Measurements from ENCODE around the gene OPA1. TPM values are rescaled to one million over a fixed set of nuclear protein-coding genes. Genes with fewer than 3 reads are reported as not detected.

OPA1 gene
- total and polyA plus RNA-seq, 4 donors: 13.2 to 54.5 (median 33.4) TPM

DNA sequence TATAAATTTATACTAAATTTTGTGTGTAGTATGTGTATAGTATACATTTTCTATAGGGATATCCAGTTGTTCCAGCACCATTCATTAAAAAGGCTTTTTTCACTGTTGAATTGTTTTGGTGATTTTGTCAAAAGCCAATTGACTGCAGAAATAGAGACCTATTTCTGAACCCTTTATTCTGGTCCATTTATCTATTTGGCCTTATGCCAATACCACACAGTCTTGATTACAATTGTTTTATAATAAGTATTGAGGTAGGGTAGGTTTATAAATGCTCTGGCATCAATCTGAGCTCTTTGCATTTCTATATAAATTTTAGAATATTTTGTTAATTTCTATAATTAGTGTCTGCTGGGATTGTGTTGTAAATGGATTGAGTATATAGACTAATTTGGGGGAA is 6.5 kb upstream of the OPA1 start:
- no peaks in the 10 kb centered on the region for H3K4me1 ChIP-seq (ENCODE audit: control insufficient read depth in 4 of 4, insufficient read depth in 4 of 4, low read length in 3 of 4)
- no peaks in the 10 kb centered on the region for H3K27me3 ChIP-seq (ENCODE audit: control insufficient read depth in 4 of 4, insufficient read depth in 4 of 4, low read length in 3 of 4)
- H3K9ac ChIP-seq (ENCODE audit: low read depth in 1 of 2, low read length in 2 of 2): no peak overlapping the region
- no peak overlapping the region for H3K4me3 ChIP-seq (ENCODE audit: low read depth in 1 of 3, low read length in 3 of 3)
- H3K36me3 ChIP-seq (ENCODE audit: control insufficient read depth in 4 of 4, insufficient read depth in 3 of 4, low read depth in 1 of 4, low read length in 3 of 4): no peaks in the 10 kb centered on the region
- TF ChIP-seq RAD21 (IDR thresholded peaks at IDR 0.05) (no peak), TAF1 (conservative IDR thresholded peaks at IDR 0.05) (no peak), FOXA2 (IDR thresholded peaks at IDR 0.05) (no peak)
- TF ChIP-seq, protein P1, sequence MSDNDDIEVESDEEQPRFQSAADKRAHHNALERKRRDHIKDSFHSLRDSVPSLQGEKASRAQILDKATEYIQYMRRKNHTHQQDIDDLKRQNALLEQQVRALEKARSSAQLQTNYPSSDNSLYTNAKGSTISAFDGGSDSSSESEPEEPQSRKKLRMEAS (IDR thresholded peaks at IDR 0.05): no peak
- DNase-seq (ENCODE audit: low spot score): no peak
- H3K9me3 ChIP-seq (ENCODE audit: control insufficient read depth in 4 of 4, low read length in 3 of 4): no peaks in the 10 kb centered on the region
- no peak overlapping the region for H3K27ac ChIP-seq (ENCODE audit: low read depth in 1 of 2, low read length in 2 of 2)

DNA sequence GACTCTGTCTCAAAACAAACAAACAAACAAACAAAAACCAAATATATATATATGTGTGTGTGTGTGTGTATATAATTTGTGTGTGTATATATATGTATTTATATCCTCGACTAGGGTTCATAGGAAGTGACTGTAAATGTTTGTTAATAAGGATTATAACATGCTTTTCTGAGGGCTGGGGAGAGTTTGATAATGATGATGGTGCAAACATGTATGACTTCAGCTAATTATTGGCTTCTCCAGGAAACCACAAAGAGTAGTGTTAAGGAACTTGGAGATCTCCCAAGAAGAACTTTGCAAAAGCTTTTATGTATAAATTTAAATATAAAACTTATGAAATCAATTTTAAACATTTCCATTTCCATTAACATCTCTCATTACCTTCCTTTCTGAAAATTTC is 3.9 kb upstream of the OPA1 start:
- H3K4me3 ChIP-seq (ENCODE audit: low read depth in 1 of 3, low read length in 3 of 3): no peak overlapping the region

DNA sequence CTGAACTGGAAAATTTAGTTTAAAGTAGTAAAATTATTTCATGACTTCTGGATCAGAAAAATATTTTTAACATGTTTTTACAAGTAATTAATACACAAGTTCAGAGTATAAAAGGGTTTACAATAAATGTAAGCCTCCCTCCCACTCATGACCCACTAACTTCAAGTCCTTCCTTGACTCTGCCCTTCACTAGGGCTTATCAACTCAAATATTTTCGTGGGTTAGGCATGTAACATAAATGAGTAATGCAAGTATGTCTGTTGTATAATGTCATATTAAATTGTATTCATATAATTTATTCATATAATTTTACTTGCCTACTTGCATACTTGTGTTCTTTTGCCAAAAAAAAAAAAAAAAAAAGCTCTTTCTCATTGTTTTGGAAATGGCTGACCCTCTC is 3.4 kb upstream of the OPA1 start:
- no peaks in the 10 kb centered on the region for H3K27me3 ChIP-seq (ENCODE audit: control insufficient read depth in 4 of 4, insufficient read depth in 4 of 4, low read length in 3 of 4)
- peaks cover 0 to 14% (median 14%) of the 10 kb centered on the region in 4 donors for H3K4me1 ChIP-seq (ENCODE audit: control insufficient read depth in 4 of 4, insufficient read depth in 4 of 4, low read length in 3 of 4)
- no peak overlapping the region for H3K4me3 ChIP-seq (ENCODE audit: low read depth in 1 of 3, low read length in 3 of 3)
- no peak overlapping the region for H3K9ac ChIP-seq (ENCODE audit: low read depth in 1 of 2, low read length in 2 of 2)
- no peaks in the 10 kb centered on the region for H3K9me3 ChIP-seq (ENCODE audit: control insufficient read depth in 4 of 4, low read length in 3 of 4)
- no peak for TF ChIP-seq RAD21 (IDR thresholded peaks at IDR 0.05)
- TF ChIP-seq JUND (IDR thresholded peaks at IDR 0.05): no peak
- no peak for TF ChIP-seq GABPA (IDR thresholded peaks at IDR 0.05 in 1 of 2, conservative IDR thresholded peaks at IDR 0.05 in 1 of 2)
- no peak for TF ChIP-seq RXRA (IDR thresholded peaks at IDR 0.05)
- TF ChIP-seq CTCF (IDR thresholded peaks at IDR 0.05; ENCODE audit: low read depth, low read length, missing input control): no peak
- TF ChIP-seq TAF1 (conservative IDR thresholded peaks at IDR 0.05): no peak
- TF ChIP-seq, protein P1 (IDR thresholded peaks at IDR 0.05): no peak
- no peak for TF ChIP-seq NR2F2 (IDR thresholded peaks at IDR 0.05)
- TF ChIP-seq, protein P2, sequence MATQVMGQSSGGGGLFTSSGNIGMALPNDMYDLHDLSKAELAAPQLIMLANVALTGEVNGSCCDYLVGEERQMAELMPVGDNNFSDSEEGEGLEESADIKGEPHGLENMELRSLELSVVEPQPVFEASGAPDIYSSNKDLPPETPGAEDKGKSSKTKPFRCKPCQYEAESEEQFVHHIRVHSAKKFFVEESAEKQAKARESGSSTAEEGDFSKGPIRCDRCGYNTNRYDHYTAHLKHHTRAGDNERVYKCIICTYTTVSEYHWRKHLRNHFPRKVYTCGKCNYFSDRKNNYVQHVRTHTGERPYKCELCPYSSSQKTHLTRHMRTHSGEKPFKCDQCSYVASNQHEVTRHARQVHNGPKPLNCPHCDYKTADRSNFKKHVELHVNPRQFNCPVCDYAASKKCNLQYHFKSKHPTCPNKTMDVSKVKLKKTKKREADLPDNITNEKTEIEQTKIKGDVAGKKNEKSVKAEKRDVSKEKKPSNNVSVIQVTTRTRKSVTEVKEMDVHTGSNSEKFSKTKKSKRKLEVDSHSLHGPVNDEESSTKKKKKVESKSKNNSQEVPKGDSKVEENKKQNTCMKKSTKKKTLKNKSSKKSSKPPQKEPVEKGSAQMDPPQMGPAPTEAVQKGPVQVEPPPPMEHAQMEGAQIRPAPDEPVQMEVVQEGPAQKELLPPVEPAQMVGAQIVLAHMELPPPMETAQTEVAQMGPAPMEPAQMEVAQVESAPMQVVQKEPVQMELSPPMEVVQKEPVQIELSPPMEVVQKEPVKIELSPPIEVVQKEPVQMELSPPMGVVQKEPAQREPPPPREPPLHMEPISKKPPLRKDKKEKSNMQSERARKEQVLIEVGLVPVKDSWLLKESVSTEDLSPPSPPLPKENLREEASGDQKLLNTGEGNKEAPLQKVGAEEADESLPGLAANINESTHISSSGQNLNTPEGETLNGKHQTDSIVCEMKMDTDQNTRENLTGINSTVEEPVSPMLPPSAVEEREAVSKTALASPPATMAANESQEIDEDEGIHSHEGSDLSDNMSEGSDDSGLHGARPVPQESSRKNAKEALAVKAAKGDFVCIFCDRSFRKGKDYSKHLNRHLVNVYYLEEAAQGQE (IDR thresholded peaks at IDR 0.05): no peak
- no peak for TF ChIP-seq FOXA2 (IDR thresholded peaks at IDR 0.05)
- no peak overlapping the region for H3K27ac ChIP-seq (ENCODE audit: low read depth in 1 of 2, low read length in 2 of 2)
- no peak for DNase-seq (ENCODE audit: low spot score)
- 65% methylated on average over 1 of the region's 1 CpG for WGBS
- no peaks in the 10 kb centered on the region for H3K36me3 ChIP-seq (ENCODE audit: control insufficient read depth in 4 of 4, insufficient read depth in 3 of 4, low read depth in 1 of 4, low read length in 3 of 4)

More for the DNA sequence above, 3.9 kb upstream of the OPA1 start:
- Histone ChIP-seq H3K4me1 (ENCODE audit: control insufficient read depth in 4 of 4, insufficient read depth in 4 of 4, low read length in 3 of 4) (peaks cover 0 to 12% (median 9%) of the 10 kb centered on the region in 4 donors), H3K36me3 (ENCODE audit: control insufficient read depth in 4 of 4, insufficient read depth in 3 of 4, low read depth in 1 of 4, low read length in 3 of 4) (no peaks in the 10 kb centered on the region), H3K9me3 (ENCODE audit: control insufficient read depth in 4 of 4, low read length in 3 of 4) (no peaks in the 10 kb centered on the region), H3K9ac (ENCODE audit: low read depth in 1 of 2, low read length in 2 of 2) (no peak overlapping the region), H3K27me3 (ENCODE audit: control insufficient read depth in 4 of 4, insufficient read depth in 4 of 4, low read length in 3 of 4) (no peaks in the 10 kb centered on the region), H3K27ac (ENCODE audit: low read depth in 1 of 2, low read length in 2 of 2) (no peak overlapping the region)
- TF ChIP-seq JUND (IDR thresholded peaks at IDR 0.05) (no peak), HNF4G (IDR thresholded peaks at IDR 0.05) (no peak), FOXA2 (IDR thresholded peaks at IDR 0.05) (no peak), TAF1 (conservative IDR thresholded peaks at IDR 0.05) (no peak), GABPA (IDR thresholded peaks at IDR 0.05 in 1 of 2, conservative IDR thresholded peaks at IDR 0.05 in 1 of 2) (no peak), RAD21 (IDR thresholded peaks at IDR 0.05) (no peak), RXRA (IDR thresholded peaks at IDR 0.05) (no peak), EGR1 (IDR thresholded peaks at IDR 0.05; ENCODE audit: low read depth in 2 of 2) (no peak), FOXA1 (IDR thresholded peaks at IDR 0.05) (no peak)
- TF ChIP-seq, protein P2 (IDR thresholded peaks at IDR 0.05): no peak
- WGBS: 53% methylated on average over 1 of the region's 1 CpG
- DNase-seq (ENCODE audit: low spot score): no peak
